ENCODE data around the gene FGF8. TPM values are rescaled to one million over a fixed set of nuclear protein-coding genes. Genes with fewer than 3 reads are reported as not detected.

FGF8 gene
- total and polyA plus RNA-seq, 2 of the 13 experiments (the other 11 are each of a cell fraction or from before 2014, with no cell fraction given), result not detected

DNA sequence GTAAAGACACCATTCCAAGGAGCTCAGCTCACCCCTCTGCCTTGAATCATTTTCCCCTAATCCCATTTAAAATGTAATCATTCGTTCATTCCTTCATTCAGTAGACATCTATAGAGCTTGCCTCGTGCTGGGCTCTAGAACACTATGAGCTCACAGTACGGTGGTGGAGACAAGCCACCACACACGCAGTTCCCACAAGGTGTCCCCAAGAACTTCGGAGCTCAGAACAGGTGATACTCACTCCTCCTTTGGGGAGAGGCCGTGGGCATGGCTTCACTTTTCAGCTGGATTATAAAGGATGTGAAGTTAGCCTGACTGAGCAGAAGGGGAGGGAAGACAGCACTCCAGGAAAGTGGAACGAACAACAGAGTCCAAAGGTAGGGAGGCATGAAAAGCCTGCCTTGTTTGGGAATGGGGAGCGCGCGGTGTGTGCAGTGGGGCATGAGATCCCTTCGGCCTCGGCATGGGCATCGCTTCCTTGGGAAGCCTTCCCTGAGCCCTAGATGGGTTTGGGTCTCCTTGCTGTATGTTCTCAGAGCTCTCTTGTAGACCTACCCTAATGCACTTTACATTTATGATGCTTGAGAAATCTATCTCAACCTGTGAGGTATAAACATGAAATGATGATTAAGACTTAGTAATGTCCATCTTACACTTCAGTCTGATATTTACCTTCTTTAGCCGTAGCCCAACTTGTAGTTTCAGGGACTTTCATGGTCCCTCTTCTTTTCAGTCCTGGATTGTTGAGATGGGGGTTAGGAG, 43.1 kb upstream of the FGF8 start (continued):
- TF ChIP-seq ZUFSP (CRISPR knock-in tag; IDR thresholded peaks at IDR 0.05; ENCODE audit: borderline replicate concordance), result no peak
- TF ChIP-seq ZNF788 (CRISPR knock-in tag; IDR thresholded peaks at IDR 0.05; ENCODE audit: borderline replicate concordance), result no peak; the same call in 1 of the 2 replicates
- TF ChIP-seq GATAD2A (CRISPR knock-in tag; IDR thresholded peaks at IDR 0.05), result no peak; the same call in none of the 2 replicates
- no peak for TF ChIP-seq TFE3 (CRISPR knock-in tag; IDR thresholded peaks at IDR 0.05)
- no peak for TF ChIP-seq GLI4 (CRISPR knock-in tag; IDR thresholded peaks at IDR 0.05; ENCODE audit: borderline replicate concordance)
- peak; percentile 65; the same call in 1 of the 2 replicates for TF ChIP-seq ZNF749 (CRISPR knock-in tag; IDR thresholded peaks at IDR 0.05; ENCODE audit: borderline replicate concordance)
- no peak for TF ChIP-seq ZNF660 (CRISPR knock-in tag; IDR thresholded peaks at IDR 0.05; ENCODE audit: borderline replicate concordance, low read depth)
- TF ChIP-seq SAFB2 (CRISPR knock-in tag; IDR thresholded peaks at IDR 0.05; ENCODE audit: borderline replicate concordance, low read depth), result no peak
- TF ChIP-seq TCF12 (IDR thresholded peaks at IDR 0.05), result no peak
- no peak for TF ChIP-seq TCF12 (CRISPR knock-in tag; IDR thresholded peaks at IDR 0.05)
- TF ChIP-seq, protein P1, sequence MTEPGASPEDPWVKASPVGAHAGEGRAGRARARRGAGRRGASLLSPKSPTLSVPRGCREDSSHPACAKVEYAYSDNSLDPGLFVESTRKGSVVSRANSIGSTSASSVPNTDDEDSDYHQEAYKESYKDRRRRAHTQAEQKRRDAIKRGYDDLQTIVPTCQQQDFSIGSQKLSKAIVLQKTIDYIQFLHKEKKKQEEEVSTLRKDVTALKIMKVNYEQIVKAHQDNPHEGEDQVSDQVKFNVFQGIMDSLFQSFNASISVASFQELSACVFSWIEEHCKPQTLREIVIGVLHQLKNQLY (CRISPR knock-in tag; IDR thresholded peaks at IDR 0.05), result no peak; the same call in 1 of the 2 replicates
- no peak for TF ChIP-seq FOSL1 (CRISPR knock-in tag; IDR thresholded peaks at IDR 0.05; ENCODE audit: borderline replicate concordance)
- no peak for TF ChIP-seq CC2D1A (CRISPR knock-in tag; IDR thresholded peaks at IDR 0.05)
- TF ChIP-seq TCF7L2 (IDR thresholded peaks at IDR 0.05; ENCODE audit: low read depth, low read length), result no peak
- TF ChIP-seq PLRG1 (conservative IDR thresholded peaks at IDR 0.05), result no peak
- no peak for TF ChIP-seq SIX1 (CRISPR knock-in tag; IDR thresholded peaks at IDR 0.05; ENCODE audit: borderline replicate concordance)
- no peak for TF ChIP-seq JDP2 (CRISPR knock-in tag; IDR thresholded peaks at IDR 0.05; ENCODE audit: borderline replicate concordance)
- TF ChIP-seq, protein P2, sequence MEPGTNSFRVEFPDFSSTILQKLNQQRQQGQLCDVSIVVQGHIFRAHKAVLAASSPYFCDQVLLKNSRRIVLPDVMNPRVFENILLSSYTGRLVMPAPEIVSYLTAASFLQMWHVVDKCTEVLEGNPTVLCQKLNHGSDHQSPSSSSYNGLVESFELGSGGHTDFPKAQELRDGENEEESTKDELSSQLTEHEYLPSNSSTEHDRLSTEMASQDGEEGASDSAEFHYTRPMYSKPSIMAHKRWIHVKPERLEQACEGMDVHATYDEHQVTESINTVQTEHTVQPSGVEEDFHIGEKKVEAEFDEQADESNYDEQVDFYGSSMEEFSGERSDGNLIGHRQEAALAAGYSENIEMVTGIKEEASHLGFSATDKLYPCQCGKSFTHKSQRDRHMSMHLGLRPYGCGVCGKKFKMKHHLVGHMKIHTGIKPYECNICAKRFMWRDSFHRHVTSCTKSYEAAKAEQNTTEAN (CRISPR knock-in tag; conservative IDR thresholded peaks at IDR 0.05), result no peak
- TF ChIP-seq ZNF782 (CRISPR knock-in tag; IDR thresholded peaks at IDR 0.05; ENCODE audit: borderline replicate concordance), result no peak
- no peak for TF ChIP-seq HES4 (CRISPR knock-in tag; IDR thresholded peaks at IDR 0.05; ENCODE audit: borderline replicate concordance)
- no peak for TF ChIP-seq ZNF777 (CRISPR knock-in tag; IDR thresholded peaks at IDR 0.05)
- TF ChIP-seq ZBTB8A (CRISPR knock-in tag; IDR thresholded peaks at IDR 0.05; ENCODE audit: borderline replicate concordance, low read depth), result no peak
- no peak for TF ChIP-seq ZNF605 (CRISPR knock-in tag; IDR thresholded peaks at IDR 0.05)
- peak; percentile 51; the same call in 1 of the 2 replicates for TF ChIP-seq ZFX (CRISPR knock-in tag; IDR thresholded peaks at IDR 0.05; ENCODE audit: low read depth)
- no peak for TF ChIP-seq MTA1 (CRISPR knock-in tag; IDR thresholded peaks at IDR 0.05; ENCODE audit: borderline replicate concordance)
- TF ChIP-seq TEAD3 (CRISPR knock-in tag; optimal IDR thresholded peaks at IDR 0.05; ENCODE audit: borderline replicate concordance), result no peak
- no peak for TF ChIP-seq ZNF709 (CRISPR knock-in tag; IDR thresholded peaks at IDR 0.05)
